ENCODE data around the gene RRP1B.
"Not testable (repeated sequence)": the region's sequence is repeated elsewhere in the genome, so short reads cannot be mapped to it uniquely, and the experiment has no call there.

Gene RRP1B

GRCh38 chr21:43697758-43698643 lies 38.6 kb downstream of the RRP1B start:
- TF ChIP-seq EZH2phosphoT487 (IDR thresholded peaks at IDR 0.05; ENCODE audit: low read length) (no peak), CTCF (IDR thresholded peaks at IDR 0.05; ENCODE audit: low read length) (no peak), EZH2 (optimal IDR thresholded peaks at IDR 0.05; ENCODE audit: low read depth, low read length) (no peak)
- Histone ChIP-seq H3K4me1 (ENCODE audit: low read length) (peaks cover 16% of the 10 kb centered on the region), H2AFZ (ENCODE audit: low read length) (no peak overlapping the region), H4K20me1 (ENCODE audit: insufficient read depth, low read length) (no peaks in the 10 kb centered on the region), H3K79me2 (ENCODE audit: low read length) (no peaks in the 10 kb centered on the region), H3K4me3 (ENCODE audit: low read length) (no peak overlapping the region), H3K4me2 (ENCODE audit: low read depth, low read length) (no peak overlapping the region), H3K9ac (ENCODE audit: low read length) (no peak overlapping the region), H3F3A (ENCODE audit: insufficient read depth, low read length) (peaks cover 24% of the 10 kb centered on the region), H3K9me3 (replicated peaks; ENCODE audit: insufficient read depth, low read length) (no peaks in the 10 kb centered on the region), H3K27ac (ENCODE audit: low read length) (no peak overlapping the region), H3K36me3 (replicated peaks; ENCODE audit: insufficient read depth, low read length) (no peaks in the 10 kb centered on the region; the same call in 1 of the 2 replicates), H3K27me3 (replicated peaks; ENCODE audit: insufficient read depth, low read length) (no peaks in the 10 kb centered on the region), H3K9me2 (replicated peaks; ENCODE audit: insufficient read depth, low read length) (no peaks in the 10 kb centered on the region)
- DNase-seq, result no peak

- H3K27ac ChIP-seq (ENCODE audit: low read length); DNase-seq; H3K9me3 ChIP-seq (replicated peaks; ENCODE audit: insufficient read depth, low read length); H3K4me3 ChIP-seq (ENCODE audit: low read length); H3K9ac ChIP-seq (ENCODE audit: low read length); H3K9me2 ChIP-seq (replicated peaks; ENCODE audit: insufficient read depth, low read length); H3K36me3 ChIP-seq (replicated peaks; ENCODE audit: insufficient read depth, low read length); H4K20me1 ChIP-seq (ENCODE audit: insufficient read depth, low read length); H2AFZ ChIP-seq (ENCODE audit: low read length); H3K27me3 ChIP-seq (replicated peaks; ENCODE audit: insufficient read depth, low read length); H3K4me2 ChIP-seq (ENCODE audit: low read depth, low read length); H3K79me2 ChIP-seq (ENCODE audit: low read length): not testable (repeated sequence)
- peaks cover 16% of the 10 kb centered on the region for H3K4me1 ChIP-seq (ENCODE audit: low read length)
- peaks cover 24% of the 10 kb centered on the region for H3F3A ChIP-seq (ENCODE audit: insufficient read depth, low read length)
These were observed 40.1 kb downstream of the RRP1B start for GRCh38 chr21:43699492-43699777.

- no peak overlapping the region; the same call in 1 of the 2 replicates for H3K27ac ChIP-seq (ENCODE audit: low read length)
- no peaks in the 10 kb centered on the region for H3K9me3 ChIP-seq (replicated peaks; ENCODE audit: insufficient read depth, low read length)
- H3K27me3 ChIP-seq (replicated peaks; ENCODE audit: insufficient read depth, low read length), result no peaks in the 10 kb centered on the region
- H4K20me1 ChIP-seq (ENCODE audit: insufficient read depth, low read length), result no peaks in the 10 kb centered on the region
- H2AFZ ChIP-seq (ENCODE audit: low read length), result no peak overlapping the region
- TF ChIP-seq EZH2phosphoT487 (IDR thresholded peaks at IDR 0.05; ENCODE audit: low read length), result no peak
- no peak for TF ChIP-seq CTCF (IDR thresholded peaks at IDR 0.05; ENCODE audit: low read length)
- no peak for TF ChIP-seq EZH2 (optimal IDR thresholded peaks at IDR 0.05; ENCODE audit: low read depth, low read length)
- H3K4me3 ChIP-seq (ENCODE audit: low read length), result no peak overlapping the region
- H3K9ac ChIP-seq (ENCODE audit: low read length), result no peak overlapping the region
- no peaks in the 10 kb centered on the region for H3K9me2 ChIP-seq (replicated peaks; ENCODE audit: insufficient read depth, low read length)
- no peaks in the 10 kb centered on the region; the same call in 1 of the 2 replicates for H3K36me3 ChIP-seq (replicated peaks; ENCODE audit: insufficient read depth, low read length)
- no peak overlapping the region for H3K4me2 ChIP-seq (ENCODE audit: low read depth, low read length)
- no peak for DNase-seq
- peaks cover 24% of the 10 kb centered on the region for H3F3A ChIP-seq (ENCODE audit: insufficient read depth, low read length)
- peaks cover 16% of the 10 kb centered on the region for H3K4me1 ChIP-seq (ENCODE audit: low read length)
- no peaks in the 10 kb centered on the region for H3K79me2 ChIP-seq (ENCODE audit: low read length)
These were observed 40.7 kb downstream of the RRP1B start for GRCh38 chr21:43699933-43700599.
